K562 (cell line): ENCODE measurements around the gene STMP1. TPM values are rescaled to one million over a fixed set of nuclear protein-coding genes. Genes with fewer than 3 reads are reported as not detected.

Source experiments
- C11orf30 ChIP-seq: fragments of 450-650 bp; IDR thresholded peaks from 2 replicates; pipeline ENCODE4 v1.6.1; 2016; ENCODE audit warnings: low read depth, mild to moderate bottlenecking
- CBX3 ChIP-seq, 2 experiments: IDR thresholded peaks; 1 replicate in 1 of 2; 2 replicates in 1 of 2; pipeline ENCODE4 v1.6.1; 2012; ENCODE audit warnings: inconsistent platforms in 2 of 2, low read length in 2 of 2, borderline replicate concordance in 1 of 2, control low read depth in 1 of 2
- CCNT2 ChIP-seq: IDR thresholded peaks from 2 replicates; pipeline ENCODE4 v1.6.1; 2011; ENCODE audit warnings: borderline replicate concordance, low read depth, mild to moderate bottlenecking, moderate library complexity, mixed read lengths, low read length; ENCODE audit not compliant: insufficient read length; ENCODE audit errors: extremely low read depth
- CHD1 ChIP-seq: fragments of 200-600 bp; sonication (generic); IDR thresholded peaks from one replicate; pipeline ENCODE4 v1.6.1; 2012; ENCODE audit warnings: mild to moderate bottlenecking, moderate library complexity, low read length, inconsistent platforms
- CREM ChIP-seq: IDR thresholded peaks from 2 replicates; pipeline ENCODE4 v1.6.1; 2014; ENCODE audit warnings: antibody characterized with exemption, low read depth
- CXXC5 ChIP-seq: fragments of 250-450 bp; sonication (Bioruptor Pico); IDR thresholded peaks from 2 replicates; pipeline ENCODE4 v1.8.0; 2022; ENCODE audit warnings: inconsistent platforms, mild to moderate bottlenecking, moderate library complexity
- EWSR1 ChIP-seq: fragments of 450-650 bp; IDR thresholded peaks from 2 replicates; pipeline ENCODE4 v1.6.1; 2018; ENCODE audit warnings: borderline replicate concordance, mild to moderate bottlenecking, low read depth, moderate library complexity; ENCODE audit not compliant: partially characterized antibody
- FOSL1 ChIP-seq: fragments of 200-800 bp; sonication (Bioruptor generic); conservative IDR thresholded peaks from 2 replicates; pipeline ENCODE4 v1.6.1; 2016; ENCODE audit warnings: missing genetic modification characterization, missing compliant biosample characterization
- FOXM1 ChIP-seq, 2 experiments: fragments of 450-650 bp in 1 of 2; sonication (generic) in 1 of 2; formaldehyde crosslinking in 1 of 2; IDR thresholded peaks; 2 replicates each; pipeline versions ENCODE4 v1.6.1 to v1.9.0; 2017 to 2022; ENCODE audit warnings: low read depth in 2 of 2, mild to moderate bottlenecking in 2 of 2, missing genetic modification reagents in 1 of 2, moderate library complexity in 1 of 2
- HDAC8 ChIP-seq: fragments of 450-650 bp; IDR thresholded peaks from 2 replicates; pipeline ENCODE4 v1.6.1; 2016; ENCODE audit warnings: mild to moderate bottlenecking, missing genetic modification characterization, moderate library complexity, missing compliant biosample characterization
- HNRNPUL1 ChIP-seq: fragments of 200-400 bp; formaldehyde crosslinking; IDR thresholded peaks from 2 replicates; pipeline ENCODE4 v1.6.1; 2017; ENCODE audit warnings: low read length
- MYC ChIP-seq, 2 experiments: fragments of 250-450 bp in 1 of 2; sonication (Bioruptor Pico) in 1 of 2; IDR thresholded peaks; 2 replicates each; pipeline versions ENCODE4 v1.5.1 to v1.6.1; 2012 to 2021; ENCODE audit warnings: low read depth in 2 of 2, borderline replicate concordance in 1 of 2, improper control_type of control experiment in 1 of 2, low read length in 1 of 2, mild to moderate bottlenecking in 1 of 2, moderate library complexity in 1 of 2
- NCOR1 ChIP-seq: fragments of 450-650 bp; IDR thresholded peaks from 2 replicates; pipeline ENCODE4 v1.6.1; 2016; ENCODE audit warnings: mild to moderate bottlenecking, moderate library complexity
- NEUROD1 ChIP-seq: fragments of 150-350 bp; IDR thresholded peaks from 2 replicates; pipeline ENCODE4 v1.6.1; 2014; ENCODE audit warnings: borderline replicate concordance, low read length, low read depth; ENCODE audit not compliant: partially characterized antibody
- PHF8 ChIP-seq: fragments of 200-600 bp; sonication (generic); IDR thresholded peaks from 2 replicates; pipeline ENCODE4 v1.6.1; 2012; ENCODE audit warnings: mixed run types, mild to moderate bottlenecking, inconsistent platforms, low read length, moderate library complexity, borderline replicate concordance
- U2AF1 ChIP-seq: fragments of 200-400 bp; formaldehyde crosslinking; optimal IDR thresholded peaks from 2 replicates; pipeline ENCODE3; 2017; ENCODE audit warnings: mild to moderate bottlenecking, low read depth, low read length, moderate library complexity
- ZC3H11A ChIP-seq: IDR thresholded peaks from 2 replicates; pipeline ENCODE4 v1.6.1; 2012; ENCODE audit warnings: low read depth, low read length, improper control_type of control experiment
- ZNF431 ChIP-seq: sonication (generic); formaldehyde crosslinking; IDR thresholded peaks from 2 replicates; pipeline ENCODE4 v1.8.0; 2022; ENCODE audit warnings: mild to moderate bottlenecking, missing genetic modification reagents
- polyA plus RNA-seq, 8 experiments: library from polyadenylated mRNA; depleted of rRNA in 4 of 8; stranded (reverse) in 5 of 8; unstranded in 3 of 8; fragments of >200 nt; fragmentation: Nextera tagmentation in 2 of 8; fragmentation: Illumina TruSeq in 1 of 8; extraction: Ambion mirVana in 2 of 8; extraction: Trizol in 1 of 8; gene quantifications; 2 replicates each; pipeline versions ENCODE4 v1.2.1 to v1.2.3, GENCODE V29; 2011 to 2014; ENCODE audit warnings: inconsistent platforms in 1 of 8, missing spikeins in 1 of 8
- total RNA-seq, 7 experiments: library from RNA; depleted of rRNA in 6 of 7; stranded (reverse); fragments of >200 nt in 6 of 7; fragmentation: Illumina TruSeq in 2 of 7; extraction: Trizol in 2 of 7; gene quantifications; 2 replicates each; pipeline versions ENCODE4 v1.2.1 to v1.2.3, GENCODE V29; 2011 to 2021; ENCODE audit warnings: low replicate concordance in 1 of 7
- TF ChIP-seq, protein P1 (sequence below): sonication (generic); formaldehyde crosslinking; IDR thresholded peaks from 2 replicates; pipeline ENCODE4 v1.8.1; 2023; ENCODE audit warnings: mild to moderate bottlenecking, missing genetic modification reagents
- TF ChIP-seq, protein P2 (sequence below): sonication (generic); formaldehyde crosslinking; IDR thresholded peaks from 2 replicates; pipeline ENCODE4 v1.8.0; 2022; ENCODE audit warnings: mild to moderate bottlenecking, missing genetic modification reagents

Gene STMP1
- total and polyA plus RNA-seq, 9 of the 15 experiments (the other 6 are each of a cell fraction or from before 2014, with no cell fraction given): 10.6 to 249 (median 56.8) TPM

DNA sequence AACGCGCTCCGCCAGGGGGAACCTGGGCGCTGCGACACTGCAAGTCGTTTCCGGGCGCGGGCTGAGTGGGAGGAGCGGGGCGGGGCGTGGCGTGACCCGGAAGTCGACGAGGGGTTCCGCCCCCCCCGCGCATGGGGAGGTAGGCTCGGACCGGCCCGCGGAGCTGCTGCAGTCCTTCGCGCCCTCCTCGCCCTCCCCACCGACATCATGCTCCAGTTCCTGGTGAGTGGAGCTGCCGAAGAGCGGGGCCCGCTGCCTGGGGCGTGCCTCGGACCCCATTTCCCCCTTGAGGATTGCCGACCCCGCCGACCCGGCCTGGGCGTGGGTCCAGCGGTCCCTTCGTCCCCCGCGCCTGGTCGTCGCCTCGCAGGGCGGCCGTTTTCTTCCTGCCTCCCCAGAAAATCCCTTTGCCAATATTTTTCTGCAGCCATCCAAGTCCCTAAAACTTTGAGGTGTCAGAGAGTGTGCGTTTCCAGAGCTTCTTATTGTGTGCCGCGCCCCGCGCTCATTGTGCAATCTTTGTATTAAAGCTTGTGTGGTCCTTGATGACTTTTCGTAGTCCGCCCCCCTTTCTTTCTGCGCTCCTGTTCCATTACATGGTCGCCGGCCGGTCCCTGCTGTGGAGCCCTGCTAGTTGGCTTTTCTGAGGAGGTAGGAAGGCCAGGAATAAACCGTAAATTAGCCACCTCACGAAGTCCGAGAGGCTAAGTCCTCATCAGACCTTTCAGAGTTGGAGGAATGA lies at the start of gene STMP1 (continued):
- TF ChIP-seq NCOR1 (peak; percentile 31; the same call in 1 of the 2 replicates), HNRNPUL1 (no peak), MYC (IDR thresholded peaks at IDR 0.05; ENCODE audit: low read depth, low read length) (no peak; the same call in 1 of the 2 replicates), MYC (CRISPR knock-in tag; IDR thresholded peaks at IDR 0.05; ENCODE audit: borderline replicate concordance, low read depth) (no peak; the same call in none of the 2 replicates), FOSL1 (tag) (peak; percentile 88; the same call in 1 of the 2 replicates), PHF8 (peak; percentile 99), C11orf30 (peak; percentile 78), ZC3H11A (peak; percentile 75; the same call in 1 of the 2 replicates), EWSR1 (no peak), CBX3 (IDR thresholded peaks at IDR 0.05; ENCODE audit: borderline replicate concordance in 1 of 2, low read length in 2 of 2) (peak in 1 of 2 experiments; percentile 94; a peak in 2 of 3 replicates), CREM (peak; percentile 96), CXXC5 (peak; percentile 97), HDAC8 (tag) (no peak), U2AF1 (peak; percentile 99), FOXM1 (IDR thresholded peaks at IDR 0.05; ENCODE audit: low read depth) (no peak), FOXM1 (CRISPR knock-in tag; IDR thresholded peaks at IDR 0.05; ENCODE audit: low read depth) (peak; percentile 80), CCNT2 (peak; percentile 98), NEUROD1 (peak; percentile 80), ZNF431 (peak; percentile 92), CHD1 (peak; percentile 96)
- TF ChIP-seq, protein P1, sequence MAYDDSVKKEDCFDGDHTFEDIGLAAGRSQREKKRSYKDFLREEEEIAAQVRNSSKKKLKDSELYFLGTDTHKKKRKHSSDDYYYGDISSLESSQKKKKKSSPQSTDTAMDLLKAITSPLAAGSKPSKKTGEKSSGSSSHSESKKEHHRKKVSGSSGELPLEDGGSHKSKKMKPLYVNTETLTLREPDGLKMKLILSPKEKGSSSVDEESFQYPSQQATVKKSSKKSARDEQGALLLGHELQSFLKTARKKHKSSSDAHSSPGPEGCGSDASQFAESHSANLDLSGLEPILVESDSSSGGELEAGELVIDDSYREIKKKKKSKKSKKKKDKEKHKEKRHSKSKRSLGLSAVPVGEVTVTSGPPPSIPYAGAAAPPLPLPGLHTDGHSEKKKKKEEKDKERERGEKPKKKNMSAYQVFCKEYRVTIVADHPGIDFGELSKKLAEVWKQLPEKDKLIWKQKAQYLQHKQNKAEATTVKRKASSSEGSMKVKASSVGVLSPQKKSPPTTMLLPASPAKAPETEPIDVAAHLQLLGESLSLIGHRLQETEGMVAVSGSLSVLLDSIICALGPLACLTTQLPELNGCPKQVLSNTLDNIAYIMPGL: 0 out of 2 replicates have a peak, but pooled peaks have one; percentile 69
- TF ChIP-seq, protein P2, sequence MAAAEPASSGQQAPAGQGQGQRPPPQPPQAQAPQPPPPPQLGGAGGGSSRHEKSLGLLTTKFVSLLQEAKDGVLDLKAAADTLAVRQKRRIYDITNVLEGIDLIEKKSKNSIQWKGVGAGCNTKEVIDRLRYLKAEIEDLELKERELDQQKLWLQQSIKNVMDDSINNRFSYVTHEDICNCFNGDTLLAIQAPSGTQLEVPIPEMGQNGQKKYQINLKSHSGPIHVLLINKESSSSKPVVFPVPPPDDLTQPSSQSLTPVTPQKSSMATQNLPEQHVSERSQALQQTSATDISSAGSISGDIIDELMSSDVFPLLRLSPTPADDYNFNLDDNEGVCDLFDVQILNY: peak; percentile 97
